ENCODE data around the gene CMSS1. TPM values are rescaled to one million over a fixed set of nuclear protein-coding genes. Genes with fewer than 3 reads are reported as not detected.
A peak's percentile ranks its signal among the peaks of the same experiment; 100 is the strongest.

Gene CMSS1
- total and polyA plus RNA-seq, 4 donors = 3.8 to 19.5 (median 7.5) TPM

GRCh38 chr3:100102757-100103156 lies 285.1 kb downstream of the CMSS1 start:
- H3K4me1 ChIP-seq (ENCODE audit: control insufficient read depth in 4 of 4, insufficient read depth in 4 of 4, low read length in 3 of 4) = peaks cover 7 to 32% (median 19%) of the 10 kb centered on the region in 4 donors
- H3K4me3 ChIP-seq (ENCODE audit: low read depth in 1 of 3, low read length in 3 of 3) = no peak overlapping the region
- H3K9ac ChIP-seq (ENCODE audit: low read depth in 1 of 2, low read length in 2 of 2) = no peak overlapping the region
- no peaks in the 10 kb centered on the region for H3K9me3 ChIP-seq (ENCODE audit: control insufficient read depth in 4 of 4, low read length in 3 of 4)
- peak overlapping the region in 1 of 2 donors; percentile 33 for H3K27ac ChIP-seq (ENCODE audit: low read depth in 1 of 2, low read length in 2 of 2)
- no peaks in the 10 kb centered on the region for H3K27me3 ChIP-seq (ENCODE audit: control insufficient read depth in 4 of 4, insufficient read depth in 4 of 4, low read length in 3 of 4)
- WGBS = 92% methylated on average over 1 of the region's 1 CpG
- no peak for DNase-seq (ENCODE audit: low spot score)
- TF ChIP-seq ZBTB33 (IDR thresholded peaks at IDR 0.05) (no peak), GABPA (IDR thresholded peaks at IDR 0.05 in 1 of 2, conservative IDR thresholded peaks at IDR 0.05 in 1 of 2) (no peak), FOXA2 (IDR thresholded peaks at IDR 0.05) (no peak), CTCF (IDR thresholded peaks at IDR 0.05; ENCODE audit: low read depth, low read length, missing input control) (no peak)
- H3K36me3 ChIP-seq (ENCODE audit: control insufficient read depth in 4 of 4, insufficient read depth in 3 of 4, low read depth in 1 of 4, low read length in 3 of 4) = no peaks in the 10 kb centered on the region

GRCh38 chr3:100103558-100104441 lies 286.1 kb downstream of the CMSS1 start:
- 40% methylated on average over 4 of the region's 4 CpGs for WGBS
- peak overlapping the region; percentile 40 to 66 for H3K27ac ChIP-seq (ENCODE audit: low read depth in 1 of 2, low read length in 2 of 2)
- H3K27me3 ChIP-seq (ENCODE audit: control insufficient read depth in 4 of 4, insufficient read depth in 4 of 4, low read length in 3 of 4) = no peaks in the 10 kb centered on the region
- H3K4me3 ChIP-seq (ENCODE audit: low read depth in 1 of 3, low read length in 3 of 3) = no peak overlapping the region
- H3K9ac ChIP-seq (ENCODE audit: low read depth in 1 of 2, low read length in 2 of 2) = no peak overlapping the region
- peaks cover 7 to 34% (median 15%) of the 10 kb centered on the region in 4 donors for H3K4me1 ChIP-seq (ENCODE audit: control insufficient read depth in 4 of 4, insufficient read depth in 4 of 4, low read length in 3 of 4)
- no peaks in the 10 kb centered on the region for H3K9me3 ChIP-seq (ENCODE audit: control insufficient read depth in 4 of 4, low read length in 3 of 4)
- H3K36me3 ChIP-seq (ENCODE audit: control insufficient read depth in 4 of 4, insufficient read depth in 3 of 4, low read depth in 1 of 4, low read length in 3 of 4) = no peaks in the 10 kb centered on the region
- DNase-seq (ENCODE audit: low spot score) = no peak
- TF ChIP-seq HNF4G (IDR thresholded peaks at IDR 0.05) (no peak), SP1 (IDR thresholded peaks at IDR 0.05) (peak; percentile 86), GABPA (IDR thresholded peaks at IDR 0.05 in 1 of 2, conservative IDR thresholded peaks at IDR 0.05 in 1 of 2) (peak in 1 of 2 donors; percentile 34), REST (IDR thresholded peaks at IDR 0.05) (peak; percentile 33), EGR1 (IDR thresholded peaks at IDR 0.05; ENCODE audit: low read depth in 2 of 2) (peak in 1 of 2 donors; percentile 19), NR2F2 (IDR thresholded peaks at IDR 0.05) (no peak), ATF3 (IDR thresholded peaks at IDR 0.05) (peak; percentile 28), FOXA2 (IDR thresholded peaks at IDR 0.05) (peak; percentile 39), RXRA (IDR thresholded peaks at IDR 0.05) (peak; percentile 68 to 79), YY1 (IDR thresholded peaks at IDR 0.05) (peak; percentile 84), FOXA1 (IDR thresholded peaks at IDR 0.05) (peak; percentile 38), TAF1 (conservative IDR thresholded peaks at IDR 0.05) (no peak), ZBTB33 (IDR thresholded peaks at IDR 0.05) (no peak), CTCF (IDR thresholded peaks at IDR 0.05; ENCODE audit: low read depth, low read length, missing input control) (no peak), RAD21 (IDR thresholded peaks at IDR 0.05) (peak; percentile 40 to 49), HNF4A (conservative IDR thresholded peaks at IDR 0.05) (peak; percentile 62 to 80), JUND (IDR thresholded peaks at IDR 0.05) (peak in 1 of 2 donors; percentile 10), MAX (IDR thresholded peaks at IDR 0.05) (peak; percentile 27)
